ENCODE results near the gene CCDC192.

DNA sequence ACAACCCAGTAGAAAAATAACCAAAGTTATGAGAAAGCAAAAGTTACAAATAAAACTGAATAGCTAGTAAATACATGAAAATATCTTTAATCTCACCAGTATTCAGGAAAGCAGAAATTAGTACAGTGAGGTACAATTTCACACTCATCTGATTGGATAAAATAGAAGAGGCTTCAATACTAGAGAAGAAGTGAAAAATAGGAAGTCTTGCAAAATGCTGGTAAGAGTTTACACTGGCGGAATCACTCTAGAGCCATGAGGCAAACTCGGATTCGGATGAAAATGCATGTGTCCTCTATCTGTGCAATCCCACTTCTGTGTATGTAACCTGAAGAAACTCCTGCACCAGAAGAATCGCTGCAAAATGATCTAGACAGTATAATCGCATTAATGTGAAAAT lies 128.9 kb downstream of the CCDC192 start:
- TF ChIP-seq, protein P1, sequence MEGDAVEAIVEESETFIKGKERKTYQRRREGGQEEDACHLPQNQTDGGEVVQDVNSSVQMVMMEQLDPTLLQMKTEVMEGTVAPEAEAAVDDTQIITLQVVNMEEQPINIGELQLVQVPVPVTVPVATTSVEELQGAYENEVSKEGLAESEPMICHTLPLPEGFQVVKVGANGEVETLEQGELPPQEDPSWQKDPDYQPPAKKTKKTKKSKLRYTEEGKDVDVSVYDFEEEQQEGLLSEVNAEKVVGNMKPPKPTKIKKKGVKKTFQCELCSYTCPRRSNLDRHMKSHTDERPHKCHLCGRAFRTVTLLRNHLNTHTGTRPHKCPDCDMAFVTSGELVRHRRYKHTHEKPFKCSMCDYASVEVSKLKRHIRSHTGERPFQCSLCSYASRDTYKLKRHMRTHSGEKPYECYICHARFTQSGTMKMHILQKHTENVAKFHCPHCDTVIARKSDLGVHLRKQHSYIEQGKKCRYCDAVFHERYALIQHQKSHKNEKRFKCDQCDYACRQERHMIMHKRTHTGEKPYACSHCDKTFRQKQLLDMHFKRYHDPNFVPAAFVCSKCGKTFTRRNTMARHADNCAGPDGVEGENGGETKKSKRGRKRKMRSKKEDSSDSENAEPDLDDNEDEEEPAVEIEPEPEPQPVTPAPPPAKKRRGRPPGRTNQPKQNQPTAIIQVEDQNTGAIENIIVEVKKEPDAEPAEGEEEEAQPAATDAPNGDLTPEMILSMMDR (IDR thresholded peaks at IDR 0.05), result no peak
- TF ChIP-seq POLR2A (IDR thresholded peaks at IDR 0.05), result no peak
